ENCODE measurements around the gene CCNJL. TPM values are rescaled to one million over a fixed set of nuclear protein-coding genes. Genes with fewer than 3 reads are reported as not detected.

CCNJL gene
- total RNA-seq, 1 experiment from 2014 or later, result 2.0 TPM

- no peak for DNase-seq (ENCODE audit: low read depth)
Observed at GRCh38 chr5:160229190-160229742, 83.1 kb downstream of the CCNJL start, which contains the start of gene FABP6. Gene FABP6 (plus strand): TSS chr5:160229506. CDS start chr5:160229558, 52 bp downstream.

- DNase-seq (ENCODE audit: low read depth), result no peak
Observed at GRCh38 chr5:160227012-160227411, 85.4 kb downstream of the CCNJL start.

- no peak for DNase-seq (ENCODE audit: low read depth)
Observed at GRCh38 chr5:160221082-160221481, 91.3 kb downstream of the CCNJL start.

- no peak for DNase-seq (ENCODE audit: low read depth)
Observed at GRCh38 chr5:160219356-160219755, 93.0 kb downstream of the CCNJL start.

- no peak for DNase-seq (ENCODE audit: low read depth)
Observed at GRCh38 chr5:160213537-160213936, 98.8 kb downstream of the CCNJL start.

- no peak for DNase-seq (ENCODE audit: low read depth)
Observed at GRCh38 chr5:160211352-160211751, 101.0 kb downstream of the CCNJL start.

- no peak for DNase-seq (ENCODE audit: low read depth)
Observed at GRCh38 chr5:160210606-160211005, 101.8 kb downstream of the CCNJL start.

GRCh38 chr5:160209917-160210316 is 102.4 kb downstream of the CCNJL start:
- DNase-seq (ENCODE audit: low read depth), result no peak

GRCh38 chr5:160207061-160207460 is 105.3 kb downstream of the CCNJL start:
- DNase-seq (ENCODE audit: low read depth), result no peak

Other genes with a start within 250 kb of the CCNJL start
- 22.1 and 24.4 TPM in 2 replicates for gene PWWP2A, start 193.1 kb downstream of the CCNJL start, total RNA-seq (2014; rRNA removed)
- gene FABP6, start 83.1 kb downstream of the CCNJL start, total RNA-seq (2014; rRNA removed), result not detected in 2 replicates
- gene C1QTNF2, start 58.1 kb upstream of the CCNJL start, total RNA-seq (2014; rRNA removed), result 2.4 and 2.5 TPM in 2 replicates
- 5.6 and 6.1 TPM in 2 replicates for gene FAM200C, start 87.5 kb upstream of the CCNJL start, total RNA-seq (2014; rRNA removed)
- gene SLU7, start 106.5 kb upstream of the CCNJL start, total RNA-seq (2014; rRNA removed), result 44.5 and 56.9 TPM in 2 replicates
- 235 and 291 TPM in 2 replicates for gene PTTG1, start 109.3 kb upstream of the CCNJL start, total RNA-seq (2014; rRNA removed)